ENCODE measurements around the gene SYNDIG1.

SYNDIG1 gene

GRCh38 chr20:24657878-24658620, 188.6 kb downstream of the SYNDIG1 start:
- no peak overlapping the region for H3K4me3 ChIP-seq (replicated peaks; ENCODE audit: insufficient read depth, low read length)
- DNase-seq (ENCODE audit: low read depth in 1 of 2, low spot score in 1 of 2): no peak
- no peaks in the 10 kb centered on the region for H3K27me3 ChIP-seq (ENCODE audit: insufficient read depth, poor library complexity, severe bottlenecking)
- no peak overlapping the region for H3K27ac ChIP-seq (replicated peaks)
- no peak for TF ChIP-seq POLR2AphosphoS5 (IDR thresholded peaks at IDR 0.05; ENCODE audit: low read depth)
- no peak for TF ChIP-seq GABPA (IDR thresholded peaks at IDR 0.05; ENCODE audit: low read depth)
- TF ChIP-seq CTCF (IDR thresholded peaks at IDR 0.05; ENCODE audit: insufficient read depth, low read length): no peak
- TF ChIP-seq, protein P1, sequence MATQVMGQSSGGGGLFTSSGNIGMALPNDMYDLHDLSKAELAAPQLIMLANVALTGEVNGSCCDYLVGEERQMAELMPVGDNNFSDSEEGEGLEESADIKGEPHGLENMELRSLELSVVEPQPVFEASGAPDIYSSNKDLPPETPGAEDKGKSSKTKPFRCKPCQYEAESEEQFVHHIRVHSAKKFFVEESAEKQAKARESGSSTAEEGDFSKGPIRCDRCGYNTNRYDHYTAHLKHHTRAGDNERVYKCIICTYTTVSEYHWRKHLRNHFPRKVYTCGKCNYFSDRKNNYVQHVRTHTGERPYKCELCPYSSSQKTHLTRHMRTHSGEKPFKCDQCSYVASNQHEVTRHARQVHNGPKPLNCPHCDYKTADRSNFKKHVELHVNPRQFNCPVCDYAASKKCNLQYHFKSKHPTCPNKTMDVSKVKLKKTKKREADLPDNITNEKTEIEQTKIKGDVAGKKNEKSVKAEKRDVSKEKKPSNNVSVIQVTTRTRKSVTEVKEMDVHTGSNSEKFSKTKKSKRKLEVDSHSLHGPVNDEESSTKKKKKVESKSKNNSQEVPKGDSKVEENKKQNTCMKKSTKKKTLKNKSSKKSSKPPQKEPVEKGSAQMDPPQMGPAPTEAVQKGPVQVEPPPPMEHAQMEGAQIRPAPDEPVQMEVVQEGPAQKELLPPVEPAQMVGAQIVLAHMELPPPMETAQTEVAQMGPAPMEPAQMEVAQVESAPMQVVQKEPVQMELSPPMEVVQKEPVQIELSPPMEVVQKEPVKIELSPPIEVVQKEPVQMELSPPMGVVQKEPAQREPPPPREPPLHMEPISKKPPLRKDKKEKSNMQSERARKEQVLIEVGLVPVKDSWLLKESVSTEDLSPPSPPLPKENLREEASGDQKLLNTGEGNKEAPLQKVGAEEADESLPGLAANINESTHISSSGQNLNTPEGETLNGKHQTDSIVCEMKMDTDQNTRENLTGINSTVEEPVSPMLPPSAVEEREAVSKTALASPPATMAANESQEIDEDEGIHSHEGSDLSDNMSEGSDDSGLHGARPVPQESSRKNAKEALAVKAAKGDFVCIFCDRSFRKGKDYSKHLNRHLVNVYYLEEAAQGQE (IDR thresholded peaks at IDR 0.05; ENCODE audit: insufficient replicate concordance, low read depth): no peak
- no peak for TF ChIP-seq SPI1 (IDR thresholded peaks at IDR 0.05; ENCODE audit: borderline replicate concordance, low read depth)

DNA sequence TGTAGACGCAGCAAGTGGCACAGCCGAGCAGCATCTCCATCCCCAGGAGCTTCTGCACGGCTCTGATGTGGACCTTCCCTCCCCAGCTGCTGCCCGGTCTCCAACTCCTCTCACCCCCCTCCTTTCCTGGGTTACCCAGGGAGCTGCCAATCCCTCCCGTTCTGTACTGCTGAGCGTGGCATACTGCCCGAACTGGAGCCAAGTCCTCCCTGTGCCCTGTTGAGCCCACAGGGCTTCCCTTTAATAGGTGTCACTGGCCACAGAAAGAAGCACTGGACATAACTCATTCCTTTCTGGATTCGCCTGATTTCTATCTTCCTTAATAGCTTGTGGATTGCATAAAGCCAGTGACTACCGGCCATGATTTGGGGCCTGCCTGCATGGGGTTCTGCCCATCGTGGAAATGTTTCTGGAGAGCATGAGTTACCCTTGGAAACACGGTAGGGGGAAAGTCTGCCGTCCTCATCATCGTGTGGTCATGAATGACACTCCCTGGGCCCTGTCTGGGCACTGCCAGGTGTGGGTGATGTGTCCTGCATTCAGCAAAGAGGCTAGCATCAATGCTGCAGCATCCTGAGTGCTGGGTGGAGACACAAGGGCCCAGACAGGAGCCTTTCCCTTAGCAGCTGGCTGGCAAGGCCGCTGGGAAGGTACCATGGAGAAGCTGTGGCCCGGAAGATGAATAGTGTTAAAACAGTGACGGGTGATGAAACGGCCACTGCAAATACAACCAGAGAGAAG, 189.7 kb downstream of the SYNDIG1 start:
- TF ChIP-seq, protein P1 (IDR thresholded peaks at IDR 0.05; ENCODE audit: insufficient replicate concordance, low read depth): no peak
- TF ChIP-seq SPI1 (IDR thresholded peaks at IDR 0.05; ENCODE audit: borderline replicate concordance, low read depth) (no peak), GABPA (IDR thresholded peaks at IDR 0.05; ENCODE audit: low read depth) (no peak), CTCF (IDR thresholded peaks at IDR 0.05; ENCODE audit: insufficient read depth, low read length) (no peak), POLR2AphosphoS5 (IDR thresholded peaks at IDR 0.05; ENCODE audit: low read depth) (no peak)
- DNase-seq (ENCODE audit: low read depth in 1 of 2, low spot score in 1 of 2): no peak
- H3K27ac ChIP-seq (replicated peaks): no peak overlapping the region
- H3K27me3 ChIP-seq (ENCODE audit: insufficient read depth, poor library complexity, severe bottlenecking): no peaks in the 10 kb centered on the region
- H3K4me3 ChIP-seq (replicated peaks; ENCODE audit: insufficient read depth, low read length): no peak overlapping the region

GRCh38 chr20:24659835-24660234, 190.4 kb downstream of the SYNDIG1 start:
- Histone ChIP-seq H3K4me3 (replicated peaks; ENCODE audit: insufficient read depth, low read length) (no peak overlapping the region), H3K27me3 (ENCODE audit: insufficient read depth, poor library complexity, severe bottlenecking) (peaks cover 3% of the 10 kb centered on the region), H3K27ac (replicated peaks) (no peak overlapping the region)
- DNase-seq (ENCODE audit: low read depth in 1 of 2, low spot score in 1 of 2): no peak
- TF ChIP-seq GABPA (IDR thresholded peaks at IDR 0.05; ENCODE audit: low read depth): no peak
- TF ChIP-seq, protein P1 (IDR thresholded peaks at IDR 0.05; ENCODE audit: insufficient replicate concordance, low read depth): no peak
- TF ChIP-seq CTCF (IDR thresholded peaks at IDR 0.05; ENCODE audit: insufficient read depth, low read length): no peak
- no peak for TF ChIP-seq POLR2AphosphoS5 (IDR thresholded peaks at IDR 0.05; ENCODE audit: low read depth)
- TF ChIP-seq SPI1 (IDR thresholded peaks at IDR 0.05; ENCODE audit: borderline replicate concordance, low read depth): no peak
